ENCODE measurements around the gene TSPAN15.

- no peak for TF ChIP-seq CTCF (IDR thresholded peaks at IDR 0.05)
- no peak for TF ChIP-seq POLR2A (IDR thresholded peaks at IDR 0.05)
Measured at GRCh38 chr10:69456880-69457693, 5.8 kb downstream of the TSPAN15 start.

Data from testis (tissue), 2 donors.